Body of pancreas (tissue), 4 donors: ENCODE results near the gene NACC2. TPM values are rescaled to one million over a fixed set of nuclear protein-coding genes. Genes with fewer than 3 reads are reported as not detected.

Source experiments
- ATAC-seq: fragments of 150-250 bp; one replicate; pipeline ENCODE4 v1.9.1; 2016
- DNase-seq, 4 donors: peaks; one replicate each; pipeline ENCODE4 v3.0.0-alpha.2; 2019
- H3K27ac ChIP-seq, 4 donors: fragments of 200-600 bp; sonication (generic); 1 replicate in 3 of 4; 2 replicates in 1 of 4; pipeline versions ENCODE4 v1.5.1 to v1.6.1; 2016 to 2019; ENCODE audit warnings: mild to moderate bottlenecking in 1 of 4, mixed read lengths in 1 of 4, moderate library complexity in 1 of 4
- H3K27me3 ChIP-seq, 2 donors: fragments of 200-600 bp; sonication (generic); one replicate each; pipeline ENCODE4 v1.6.0; 2016; ENCODE audit warnings: mild to moderate bottlenecking in 1 of 2
- H3K36me3 ChIP-seq, 2 donors: fragments of 200-600 bp; sonication (generic); replicated peaks in 1 of 2; 2 replicates each; pipeline ENCODE4 v1.5.1; 2016; ENCODE audit warnings: low read depth in 2 of 2; ENCODE audit not compliant: insufficient read depth in 1 of 2
- H3K4me1 ChIP-seq: fragments of 200-600 bp; sonication (generic); one replicate; pipeline ENCODE4 v1.6.0; 2016
- H3K4me3 ChIP-seq, 2 donors: fragments of 200-600 bp; sonication (generic); 1 replicate in 1 of 2; 2 replicates in 1 of 2; pipeline ENCODE4 v1.5.1; 2016 to 2019
- H3K9me3 ChIP-seq, 3 donors: fragments of 200-600 bp; sonication (generic); 1 replicate in 2 of 3; 2 replicates in 1 of 3; pipeline ENCODE4 v1.5.1; 2016
- POLR2A ChIP-seq, 3 donors: fragments of 450-650 bp; IDR thresholded peaks; one replicate each; pipeline ENCODE4 v1.6.1; 2016; ENCODE audit warnings: antibody characterized with exemption in 3 of 3, mild to moderate bottlenecking in 2 of 3
- WGBS, 2 donors: methylation state at CpG; one replicate each; pipeline ENCODE4 v1.1.5; 2017; 5-methylcytosine and 5-hydroxymethylcytosine counted together
- intact Hi-C: fragments of 100-400 bp; cut with DNase I; formaldehyde crosslinking; loops from one replicate; pipeline ENCODE4 v1.15.1; 2023
- total RNA-seq, 2 donors: library from RNA; depleted of rRNA; stranded (reverse); fragments of >200 nt; gene quantifications; one replicate each; pipeline ENCODE4 v1.1.0, GENCODE V29; 2016
- TF ChIP-seq, protein P1 (sequence below), 7 experiments: fragments of 450-650 bp in 4 of 7; fragments of 200-600 bp in 3 of 7; sonication (generic) in 3 of 7; IDR thresholded peaks; one replicate each; pipeline ENCODE4 v1.5.1; 2016 to 2019; ENCODE audit warnings: antibody characterized with exemption in 7 of 7

NACC2 gene
- total RNA-seq, 2 donors from 2014 or later: 16.6 to 21.1 TPM

DNA sequence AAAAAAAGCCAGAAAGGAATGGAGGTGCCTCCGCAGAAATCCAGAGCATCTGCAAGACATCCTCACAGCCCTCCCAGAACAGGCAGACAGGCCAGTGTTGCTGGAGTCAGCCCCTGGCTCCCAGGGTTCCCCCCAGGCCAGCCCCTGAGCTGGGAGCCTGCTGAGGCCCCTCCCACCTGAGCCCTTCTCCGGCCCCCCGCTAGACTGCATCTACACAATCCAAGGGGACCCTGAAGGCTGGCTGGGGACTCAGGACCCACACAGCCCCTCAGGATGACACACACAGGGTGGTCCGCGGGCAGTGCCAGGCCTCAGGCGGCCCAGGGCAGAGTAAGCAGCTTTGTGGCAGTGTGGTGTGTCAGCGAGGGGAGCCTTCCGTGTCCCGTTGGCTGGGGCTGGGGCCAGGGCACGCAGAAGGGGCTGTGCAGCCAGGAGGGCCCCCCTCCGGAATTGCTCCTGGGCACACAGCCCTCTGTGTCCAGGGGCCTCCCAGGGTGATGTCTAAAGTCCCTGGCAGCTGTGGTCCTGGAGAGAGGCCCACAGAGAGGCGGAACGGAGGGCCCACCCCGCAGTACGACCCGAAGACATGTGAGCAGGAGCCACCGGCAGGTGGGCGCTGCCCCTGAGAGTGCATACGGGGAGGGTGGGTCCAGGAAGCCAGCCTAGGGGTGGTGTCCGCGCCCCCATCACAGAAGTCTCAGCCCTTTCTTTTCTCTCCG lies 20.7 kb upstream of the NACC2 start:
- H3K9me3 ChIP-seq: no peaks in the 10 kb centered on the region
- H3K4me1 ChIP-seq: peaks cover 28% of the 10 kb centered on the region
- no peak overlapping the region for H3K4me3 ChIP-seq
- no peak for TF ChIP-seq POLR2A (IDR thresholded peaks at IDR 0.05)
- TF ChIP-seq, protein P1, sequence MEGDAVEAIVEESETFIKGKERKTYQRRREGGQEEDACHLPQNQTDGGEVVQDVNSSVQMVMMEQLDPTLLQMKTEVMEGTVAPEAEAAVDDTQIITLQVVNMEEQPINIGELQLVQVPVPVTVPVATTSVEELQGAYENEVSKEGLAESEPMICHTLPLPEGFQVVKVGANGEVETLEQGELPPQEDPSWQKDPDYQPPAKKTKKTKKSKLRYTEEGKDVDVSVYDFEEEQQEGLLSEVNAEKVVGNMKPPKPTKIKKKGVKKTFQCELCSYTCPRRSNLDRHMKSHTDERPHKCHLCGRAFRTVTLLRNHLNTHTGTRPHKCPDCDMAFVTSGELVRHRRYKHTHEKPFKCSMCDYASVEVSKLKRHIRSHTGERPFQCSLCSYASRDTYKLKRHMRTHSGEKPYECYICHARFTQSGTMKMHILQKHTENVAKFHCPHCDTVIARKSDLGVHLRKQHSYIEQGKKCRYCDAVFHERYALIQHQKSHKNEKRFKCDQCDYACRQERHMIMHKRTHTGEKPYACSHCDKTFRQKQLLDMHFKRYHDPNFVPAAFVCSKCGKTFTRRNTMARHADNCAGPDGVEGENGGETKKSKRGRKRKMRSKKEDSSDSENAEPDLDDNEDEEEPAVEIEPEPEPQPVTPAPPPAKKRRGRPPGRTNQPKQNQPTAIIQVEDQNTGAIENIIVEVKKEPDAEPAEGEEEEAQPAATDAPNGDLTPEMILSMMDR (IDR thresholded peaks at IDR 0.05): no peak
- ATAC-seq (no peak), DNase-seq (no peak)
- intact Hi-C loops: no loop called here
- H3K27me3 ChIP-seq: no peaks in the 10 kb centered on the region
- peaks cover 0 to 7% of the 10 kb centered on the region in 2 donors for H3K36me3 ChIP-seq
- WGBS, 2 donors: 90 to 91% methylated on average over 13 to 21 of the region's 22 CpGs
- no peak overlapping the region for H3K27ac ChIP-seq

DNA sequence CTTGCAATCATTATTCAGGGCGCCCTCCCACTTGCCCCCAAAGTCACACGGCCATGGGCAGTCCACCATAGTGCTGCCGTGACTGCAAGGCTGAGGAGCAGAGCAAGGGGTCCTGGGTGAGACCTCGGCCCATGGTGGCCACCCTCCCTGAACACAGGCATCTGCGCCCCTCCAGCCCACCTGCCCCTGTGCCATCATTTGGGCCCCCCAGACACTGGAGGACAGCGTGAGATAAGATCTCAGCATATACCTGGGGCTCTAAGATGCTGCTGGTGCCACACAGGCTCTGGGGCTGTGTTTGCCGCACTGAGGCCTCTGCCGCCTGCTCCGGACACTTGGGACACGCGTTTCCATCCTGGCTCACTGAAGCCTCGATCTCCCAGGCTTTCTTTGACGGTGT lies 20.1 kb upstream of the NACC2 start:
- no peak for ATAC-seq
- H3K36me3 ChIP-seq: peaks cover 0 to 7% of the 10 kb centered on the region in 2 donors
- DNase-seq: no peak
- 96 to 100% methylated on average over 4 to 13 of the region's 13 CpGs for WGBS, 2 donors
- TF ChIP-seq, protein P1 (IDR thresholded peaks at IDR 0.05): no peak
- TF ChIP-seq POLR2A (IDR thresholded peaks at IDR 0.05): no peak
- no peaks in the 10 kb centered on the region for H3K9me3 ChIP-seq
- no peak overlapping the region for H3K27ac ChIP-seq
- H3K4me1 ChIP-seq: peaks cover 30% of the 10 kb centered on the region
- no peak overlapping the region for H3K4me3 ChIP-seq
- intact Hi-C loops: no loop called here
- no peaks in the 10 kb centered on the region for H3K27me3 ChIP-seq

DNA sequence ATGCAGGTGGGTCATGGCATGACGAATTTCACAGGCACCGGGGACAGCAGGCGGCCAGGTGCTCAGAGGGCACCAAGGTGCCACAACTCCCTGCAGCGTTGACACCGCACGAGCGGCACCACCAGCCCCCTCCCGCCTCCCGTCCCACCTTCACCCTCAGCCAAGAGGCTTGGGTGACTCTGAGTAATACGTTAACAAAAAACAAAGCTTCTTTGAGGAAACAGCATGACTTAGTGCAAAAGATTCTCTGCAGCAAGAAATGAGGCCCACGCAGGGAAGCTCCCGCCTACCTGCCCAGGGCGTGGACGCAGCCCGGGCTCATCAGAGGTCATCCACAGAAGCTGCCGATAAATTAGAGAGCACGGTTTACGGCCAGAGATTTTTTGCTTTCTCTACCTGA lies 19.5 kb upstream of the NACC2 start:
- no peak for DNase-seq
- ATAC-seq: no peak
- no peak for TF ChIP-seq POLR2A (IDR thresholded peaks at IDR 0.05)
- TF ChIP-seq, protein P1 (IDR thresholded peaks at IDR 0.05): no peak
- no peaks in the 10 kb centered on the region for H3K9me3 ChIP-seq
- intact Hi-C loops: no loop called here
- no peaks in the 10 kb centered on the region for H3K27me3 ChIP-seq
- H3K27ac ChIP-seq: no peak overlapping the region
- no peak overlapping the region for H3K4me3 ChIP-seq
- peaks cover 0 to 7% of the 10 kb centered on the region in 2 donors for H3K36me3 ChIP-seq
- H3K4me1 ChIP-seq: peaks cover 30% of the 10 kb centered on the region
- 95 to 96% methylated on average over 17 to 18 of the region's 18 CpGs for WGBS, 2 donors

DNA sequence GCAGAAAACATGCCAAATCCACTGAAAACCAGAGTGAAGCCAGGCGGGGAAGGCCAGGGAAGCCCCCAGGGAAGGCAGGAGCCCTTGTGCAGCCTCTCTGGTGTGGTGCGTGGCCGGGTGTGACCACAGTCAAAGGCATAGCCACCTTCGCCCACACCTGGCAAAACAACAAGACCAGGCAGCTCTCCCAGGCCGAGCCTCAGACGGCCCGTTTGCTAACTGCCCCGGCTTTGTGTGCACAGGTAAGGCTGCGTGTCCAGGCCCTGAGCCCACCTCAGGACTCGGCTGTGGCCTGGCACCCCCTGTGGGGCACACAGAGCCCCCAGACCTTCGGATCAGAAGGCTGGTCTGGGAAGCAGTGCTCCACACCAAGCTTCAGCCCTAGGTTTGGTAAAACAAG lies 17.5 kb upstream of the NACC2 start:
- ATAC-seq: no peak
- Histone ChIP-seq H3K36me3 (peaks cover 0 to 7% of the 10 kb centered on the region in 2 donors), H3K4me1 (peaks cover 41% of the 10 kb centered on the region), H3K27me3 (no peaks in the 10 kb centered on the region), H3K27ac (no peak overlapping the region), H3K9me3 (no peaks in the 10 kb centered on the region), H3K4me3 (no peak overlapping the region)
- no peak for DNase-seq
- TF ChIP-seq, protein P1 (IDR thresholded peaks at IDR 0.05): no peak
- no peak for TF ChIP-seq POLR2A (IDR thresholded peaks at IDR 0.05)
- intact Hi-C loops: no loop called here
- WGBS, 2 donors: 77 to 91% methylated on average over 4 to 11 of the region's 11 CpGs

DNA sequence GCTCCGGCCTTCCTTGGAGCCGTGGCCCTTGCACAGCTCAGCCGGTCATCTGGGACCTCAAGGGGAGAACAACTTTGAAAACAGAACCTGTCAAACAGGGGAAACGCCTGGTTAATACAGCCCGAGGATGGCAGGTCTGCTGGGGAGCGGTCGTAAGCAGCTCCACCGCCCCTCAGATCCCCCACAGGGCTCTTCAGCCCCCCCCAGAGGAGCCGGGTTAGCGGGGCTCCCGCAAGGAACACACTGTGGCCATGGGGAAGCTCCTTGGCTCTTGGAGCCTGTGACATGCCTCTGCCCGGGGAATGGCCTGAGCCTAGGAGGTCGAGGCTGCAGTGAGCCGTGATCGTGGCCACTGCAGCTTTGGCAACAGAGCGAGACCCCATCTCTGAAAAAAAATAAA lies 16.8 kb upstream of the NACC2 start:
- no peak overlapping the region for H3K27ac ChIP-seq

More for the DNA sequence above, 16.8 kb upstream of the NACC2 start:
- Histone ChIP-seq H3K4me3 (no peak overlapping the region), H3K4me1 (peaks cover 39% of the 10 kb centered on the region), H3K36me3 (peaks cover 0 to 7% of the 10 kb centered on the region in 2 donors), H3K27me3 (no peaks in the 10 kb centered on the region), H3K9me3 (no peaks in the 10 kb centered on the region)
- no peak for ATAC-seq
- WGBS, 2 donors: 72 to 77% methylated on average over 8 to 16 of the region's 16 CpGs
- intact Hi-C loops: no loop called here
- DNase-seq: no peak
- TF ChIP-seq POLR2A (IDR thresholded peaks at IDR 0.05): no peak
- TF ChIP-seq, protein P1 (IDR thresholded peaks at IDR 0.05): no peak
